Naive thymus-derived CD4-positive, alpha-beta T cell (primary cell): Measurements from ENCODE around the gene PIK3CD. TPM values are rescaled to one million over a fixed set of nuclear protein-coding genes. Genes with fewer than 3 reads are reported as not detected.

Experiments used
- ATAC-seq: fragments of 150-1000 bp; cut with Tn5 transposase; 2 replicates; pipeline ENCODE4 v1.10.0; 2021; ENCODE audit warnings: mild to moderate bottlenecking, moderate library complexity
- CTCF ChIA-PET: fragments of 350-600 bp; sonication (Branson Sonifier 250); formaldehyde crosslinking; loops from one replicate; lab custom pipeline; 2021; ENCODE audit warnings: antibody characterized with exemption; lab: Charles Lee
- POLR2A ChIA-PET: fragments of 350-600 bp; sonication (Branson Sonifier 250); formaldehyde crosslinking; loops from one replicate; lab custom pipeline; 2021; ENCODE audit warnings: antibody characterized with exemption, inconsistent platforms; lab: Charles Lee
- DNase-seq, 9 donors: peaks; one replicate each; pipeline versions ENCODE4 v3.0.0 to v3.0.0-alpha.2; 2020 to 2022; ENCODE audit warnings: mixed read lengths in 1 of 9
- H3K27ac ChIP-seq: one replicate; pipeline ENCODE4 v1.7.0; 2013; ENCODE audit warnings: mild to moderate bottlenecking, low read depth, low read length, moderate library complexity
- H3K27me3 ChIP-seq, 2 donors: one replicate each; pipeline ENCODE4 v1.7.0; 2013; ENCODE audit warnings: low read length in 2 of 2, mild to moderate bottlenecking in 2 of 2, moderate library complexity in 2 of 2; ENCODE audit not compliant: control insufficient read depth in 2 of 2, insufficient read depth in 2 of 2
- H3K36me3 ChIP-seq, 3 experiments: 1 replicate in 2 of 3; 2 replicates in 1 of 3; pipeline ENCODE4 v1.7.0; 2013; ENCODE audit warnings: low read length in 3 of 3, mild to moderate bottlenecking in 3 of 3, moderate library complexity in 1 of 3; ENCODE audit not compliant: insufficient read depth in 3 of 3, control insufficient read depth in 2 of 3
- H3K4me1 ChIP-seq, 2 donors: one replicate each; pipeline ENCODE4 v1.7.0; 2013; ENCODE audit warnings: low read length in 2 of 2, mild to moderate bottlenecking in 2 of 2, moderate library complexity in 1 of 2; ENCODE audit not compliant: control insufficient read depth in 2 of 2, insufficient read depth in 2 of 2
- H3K4me3 ChIP-seq: 2 replicates; pipeline ENCODE4 v1.7.0; 2013; ENCODE audit warnings: mild to moderate bottlenecking, low read length
- H3K9me3 ChIP-seq, 3 experiments: 1 replicate in 2 of 3; 2 replicates in 1 of 3; pipeline ENCODE4 v1.7.0; 2013; ENCODE audit warnings: low read length in 3 of 3; ENCODE audit not compliant: control insufficient read depth in 2 of 3
- H3K27ac Mint-ChIP-seq, 9 donors: one replicate each; pipeline ENCODE4 v1.8.0; 2020 to 2022; ENCODE audit warnings: mixed read lengths in 9 of 9, mild to moderate bottlenecking in 8 of 9, moderate library complexity in 5 of 9, inconsistent platforms in 2 of 9
- H3K27me3 Mint-ChIP-seq, 5 donors: one replicate each; pipeline ENCODE4 v1.8.0; 2021 to 2022; ENCODE audit warnings: mixed read lengths in 5 of 5, mild to moderate bottlenecking in 1 of 5
- H3K36me3 Mint-ChIP-seq, 5 donors: one replicate each; pipeline ENCODE4 v1.8.0; 2020 to 2022; ENCODE audit warnings: mixed read lengths in 5 of 5, mild to moderate bottlenecking in 3 of 5, inconsistent platforms in 1 of 5
- H3K4me1 Mint-ChIP-seq, 7 donors: one replicate each; pipeline ENCODE4 v1.8.0; 2020 to 2022; ENCODE audit warnings: mixed read lengths in 7 of 7, mild to moderate bottlenecking in 3 of 7, inconsistent platforms in 1 of 7
- H3K4me3 Mint-ChIP-seq, 10 donors: one replicate each; pipeline ENCODE4 v1.8.0; 2020 to 2022; ENCODE audit warnings: mild to moderate bottlenecking in 10 of 10, mixed read lengths in 10 of 10, moderate library complexity in 6 of 10, inconsistent platforms in 2 of 10
- H3K9me3 Mint-ChIP-seq, 11 donors: one replicate each; pipeline ENCODE4 v1.8.0; 2020 to 2022; ENCODE audit warnings: mixed read lengths in 11 of 11, mild to moderate bottlenecking in 4 of 11, inconsistent platforms in 1 of 11, moderate library complexity in 1 of 11
- intact Hi-C, 2 donors: fragments of 100-400 bp; cut with micrococcal nuclease; formaldehyde crosslinking; loops; one replicate each; pipeline ENCODE4 v1.15.1; 2023
- polyA plus RNA-seq, 2 donors: library from polyadenylated mRNA; unstranded; fragments of 300-500 nt; fragmentation: Illumina TruSeq; gene quantifications; one replicate each; pipeline ENCODE4 v1.2.3, GENCODE V29; 2021
- total RNA-seq, 6 experiments: library from RNA in 5 of 6; stranded (reverse) in 5 of 6; gene quantifications; 1 replicate in 5 of 6; 2 replicates in 1 of 6; pipeline ENCODE4 v1.2.3 and lab custom pipeline; 2021 to 2026

The PIK3CD gene
- total and polyA plus RNA-seq, 7 experiments from 2014 or later = 74.9 to 313 (median 280) TPM

- Mint-ChIP-seq H3K27me3 (no peaks in the 10 kb centered on the region), H3K4me3 (peak overlapping the region; percentile 27 to 75 (median 62)), H3K9me3 (peaks cover 0 to 6% (median 0%) of the 10 kb centered on the region in 11 donors), H3K4me1 (peaks cover 38 to 91% (median 80%) of the 10 kb centered on the region in 7 donors), H3K36me3 (peaks cover 7 to 50% (median 23%) of the 10 kb centered on the region in 5 donors), H3K27ac (peak overlapping the region; percentile 69 to 96 (median 87))
- Histone ChIP-seq H3K4me3 (peak overlapping the region; percentile 12), H3K36me3 (peaks cover 0 to 36% (median under 1%) of the 10 kb centered on the region in 3 experiments), H3K9me3 (no peaks in the 10 kb centered on the region), H3K27ac (peak overlapping the region; percentile 47), H3K27me3 (no peaks in the 10 kb centered on the region), H3K4me1 (peaks cover 27 to 49% of the 10 kb centered on the region in 2 donors)
- intact Hi-C loops = loop anchor here in 1 of 2 donors (1.0 kb wide), 1 partner anchor 14 kb away; no protein-coding TSS in a partner anchor
- ATAC-seq (no peak), DNase-seq (no peak)
- POLR2A ChIA-PET = interaction anchor here (1.0 to 6.7 kb wide), 11 partner anchors 8 to 75 kb away, joined by 3 to 71 read pairs (median 5); no protein-coding TSS in a partner anchor
- CTCF ChIA-PET = interaction anchor here (0.6 to 1.7 kb wide), 8 partner anchors 10 to 79 kb away, joined by 3 to 8 read pairs (median 5); no protein-coding TSS in a partner anchor
Observed at GRCh38 chr1:9703681-9704080, 52.1 kb downstream of the PIK3CD start.

GRCh38 chr1:9705337-9706093 lies 54.0 kb downstream of the PIK3CD start:
- ChIA-PET CTCF (interaction anchor here (0.7 to 0.8 kb wide), 2 partner anchors 9 to 53 kb away, joined by 3 read pairs; no protein-coding TSS in a partner anchor), POLR2A (interaction anchor here (1.2 to 6.7 kb wide), 4 partner anchors 8 to 77 kb away, joined by 3 to 71 read pairs (median 4); no protein-coding TSS in a partner anchor)
- H3K27me3 ChIP-seq = no peaks in the 10 kb centered on the region
- ATAC-seq = no peak
- Mint-ChIP-seq H3K36me3 (peaks cover 11 to 46% (median 28%) of the 10 kb centered on the region in 5 donors), H3K27me3 (no peaks in the 10 kb centered on the region), H3K4me1 (peaks cover 29 to 83% (median 72%) of the 10 kb centered on the region in 7 donors), H3K4me3 (peak overlapping the region in 8 of 10 donors; percentile 19 to 75 (median 62)), H3K9me3 (peaks cover 0 to 6% (median 0%) of the 10 kb centered on the region in 11 donors), H3K27ac (peak overlapping the region; percentile 63 to 93 (median 77))
- no peak overlapping the region for H3K4me3 ChIP-seq
- peaks cover 27 to 49% of the 10 kb centered on the region in 2 donors for H3K4me1 ChIP-seq
- H3K27ac ChIP-seq = peak overlapping the region; percentile 18
- intact Hi-C loops = no loop called here
- DNase-seq = no peak
- H3K9me3 ChIP-seq = no peaks in the 10 kb centered on the region
- peaks cover 0 to 35% (median 0%) of the 10 kb centered on the region in 3 experiments for H3K36me3 ChIP-seq

- H3K4me3 ChIP-seq = no peak overlapping the region
- no peaks in the 10 kb centered on the region for H3K27me3 Mint-ChIP-seq
- ATAC-seq (no peak), DNase-seq (no peak)
- peak overlapping the region in 8 of 9 donors; percentile 38 to 82 (median 69) for H3K27ac Mint-ChIP-seq
- POLR2A ChIA-PET = interaction anchor here (0.7 to 6.7 kb wide), 3 partner anchors 10 to 16 kb away, joined by 3 to 71 read pairs (median 3); no protein-coding TSS in a partner anchor
- peak overlapping the region in 3 of 10 donors; percentile 21 to 69 (median 52) for H3K4me3 Mint-ChIP-seq
- peaks cover 0 to 6% (median 0%) of the 10 kb centered on the region in 11 donors for H3K9me3 Mint-ChIP-seq
- CTCF ChIA-PET = interaction anchor here (0.6 to 0.8 kb wide), 3 partner anchors 8 to 735 kb away, joined by 3 read pairs; no protein-coding TSS in a partner anchor
- intact Hi-C loops = no loop called here
- peak overlapping the region; percentile 47 for H3K27ac ChIP-seq
- peaks cover 27 to 48% of the 10 kb centered on the region in 2 donors for H3K4me1 ChIP-seq
- peaks cover 0 to 34% (median 2%) of the 10 kb centered on the region in 3 experiments for H3K36me3 ChIP-seq
- peaks cover 11 to 44% (median 24%) of the 10 kb centered on the region in 5 donors for H3K36me3 Mint-ChIP-seq
- H3K4me1 Mint-ChIP-seq = peaks cover 29 to 82% (median 70%) of the 10 kb centered on the region in 7 donors
- H3K27me3 ChIP-seq = no peaks in the 10 kb centered on the region
- no peaks in the 10 kb centered on the region for H3K9me3 ChIP-seq
Observed at GRCh38 chr1:9706178-9706577, 54.6 kb downstream of the PIK3CD start.

GRCh38 chr1:9710037-9710436 lies 58.5 kb downstream of the PIK3CD start:
- no peak overlapping the region for H3K4me3 ChIP-seq
- no peak for DNase-seq
- peaks cover 19 to 42% of the 10 kb centered on the region in 2 donors for H3K4me1 ChIP-seq
- no peaks in the 10 kb centered on the region for H3K27me3 Mint-ChIP-seq
- H3K36me3 ChIP-seq = peaks cover 0 to 47% (median 12%) of the 10 kb centered on the region in 3 experiments
- CTCF ChIA-PET = interaction anchor here (0.8 kb wide), 1 partner anchor 14 kb away, joined by 3 read pairs; no protein-coding TSS in a partner anchor
- H3K4me3 Mint-ChIP-seq = peak overlapping the region in 2 of 10 donors; percentile 0 to 24
- H3K9me3 ChIP-seq = no peaks in the 10 kb centered on the region
- POLR2A ChIA-PET = interaction anchor here (1.1 to 3.5 kb wide), 3 partner anchors 12 to 80 kb away, joined by 5 to 25 read pairs (median 7); no protein-coding TSS in a partner anchor
- no peaks in the 10 kb centered on the region for H3K9me3 Mint-ChIP-seq
- H3K27me3 ChIP-seq = no peaks in the 10 kb centered on the region
- H3K27ac ChIP-seq = peak overlapping the region; percentile 16
- H3K27ac Mint-ChIP-seq = peak overlapping the region; percentile 24 to 86 (median 77)
- intact Hi-C loops = no loop called here
- peaks cover 24 to 79% (median 63%) of the 10 kb centered on the region in 7 donors for H3K4me1 Mint-ChIP-seq
- peaks cover 4 to 37% (median 27%) of the 10 kb centered on the region in 5 donors for H3K36me3 Mint-ChIP-seq
- ATAC-seq = no peak

DNA sequence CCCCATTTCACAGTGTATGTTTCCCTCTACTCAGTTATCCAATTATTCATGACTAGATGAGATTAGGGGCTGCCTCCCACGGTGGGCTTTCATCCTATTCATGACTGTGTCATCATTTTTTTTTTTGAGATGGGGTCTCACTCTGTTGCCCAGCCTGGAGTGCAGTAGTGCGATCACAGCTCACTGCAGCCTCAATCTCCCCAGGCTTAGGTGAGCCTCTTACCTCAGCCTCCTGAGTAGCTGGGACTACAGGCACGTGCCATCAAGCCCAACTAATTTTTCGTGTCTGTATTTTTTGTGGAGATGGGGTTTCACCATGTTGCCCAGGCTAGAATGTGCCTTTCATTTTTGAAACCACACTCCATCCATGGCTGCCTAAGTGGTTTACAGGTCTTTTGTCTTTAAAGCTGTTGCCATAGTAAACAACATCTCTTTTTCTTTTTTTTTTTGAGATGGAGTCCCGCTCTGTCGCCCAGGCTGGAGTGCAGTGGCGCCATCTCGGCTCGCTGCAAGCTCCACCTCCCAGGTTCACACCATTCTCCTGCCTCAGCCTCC lies 60.0 kb downstream of the PIK3CD start:
- Histone ChIP-seq H3K27ac (peak overlapping the region; percentile 31), H3K4me1 (peaks cover 25 to 49% of the 10 kb centered on the region in 2 donors), H3K36me3 (peaks cover 0 to 62% (median 18%) of the 10 kb centered on the region in 3 experiments), H3K27me3 (no peaks in the 10 kb centered on the region), H3K4me3 (no peak overlapping the region), H3K9me3 (no peaks in the 10 kb centered on the region)
- POLR2A ChIA-PET = interaction anchor here (0.6 to 11.7 kb wide), 9 partner anchors 9 to 85 kb away, joined by 3 to 280 read pairs (median 5); partner anchors contain the start of gene PIK3CD
- no peak for DNase-seq
- Mint-ChIP-seq H3K27me3 (no peaks in the 10 kb centered on the region), H3K9me3 (no peaks in the 10 kb centered on the region), H3K36me3 (peaks cover 4 to 43% (median 36%) of the 10 kb centered on the region in 5 donors), H3K4me1 (peaks cover 16 to 77% (median 60%) of the 10 kb centered on the region in 7 donors), H3K4me3 (peak overlapping the region in 3 of 10 donors; percentile 9 to 29 (median 26)), H3K27ac (peak overlapping the region; percentile 19 to 91 (median 78))
- CTCF ChIA-PET = interaction anchor here (1.4 to 2.6 kb wide), 2 partner anchors 9 to 58 kb away, joined by 4 to 7 read pairs; no protein-coding TSS in a partner anchor
- intact Hi-C loops = no loop called here
- peak; percentile 36 for ATAC-seq
